AG04449 (cell line): Measurements from ENCODE around the gene GAS2L1.

Experiments
- CTCF ChIA-PET: fragments of 350-600 bp; formaldehyde crosslinking; extraction: SDS; loops from one replicate; lab custom pipeline; 2021; ENCODE audit warnings: antibody characterized with exemption; lab: Yijun Ruan, JAX
- POLR2A ChIA-PET: fragments of 400-600, 350-600 bp; formaldehyde crosslinking; extraction: SDS; loops from one replicate; lab custom pipeline; 2020; ENCODE audit warnings: antibody characterized with exemption, inconsistent platforms; lab: Yijun Ruan, JAX
- DNase-seq: peaks from one replicate; pipeline ENCODE4 v3.0.0-alpha.2; 2010; ENCODE audit warnings: low read depth, low spot score
- H3K4me3 ChIP-seq: 2 replicates; pipeline ENCODE4 v1.5.1; 2011; ENCODE audit warnings: low read depth, mild to moderate bottlenecking, control low read depth, low read length
- TF ChIP-seq, protein P1 (sequence below): IDR thresholded peaks from one replicate; pipeline ENCODE4 v1.5.1; 2011; ENCODE audit warnings: mild to moderate bottlenecking, moderate library complexity, low read length, control low read depth, inconsistent platforms; ENCODE audit not compliant: insufficient read depth; ENCODE audit errors: missing control alignments

The GAS2L1 gene

DNA sequence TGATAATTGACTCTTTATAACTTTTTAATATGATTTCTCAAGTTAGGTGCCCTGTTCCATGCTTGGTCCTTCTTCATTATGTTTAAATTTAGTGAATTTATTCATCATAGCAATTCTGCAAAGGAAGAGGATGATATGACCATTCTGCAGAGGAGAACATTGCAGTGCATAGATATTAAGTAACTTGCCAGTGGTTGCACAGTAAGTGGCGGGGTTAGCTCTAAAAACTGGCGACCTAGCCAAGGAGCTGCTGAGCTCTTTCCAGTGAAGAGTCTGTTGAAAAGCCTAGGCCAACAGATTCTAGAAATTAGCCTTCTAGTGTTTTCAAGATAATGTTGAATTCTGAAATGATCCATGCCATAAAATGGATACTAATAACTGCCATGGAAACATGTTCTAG, 33.8 kb upstream of the GAS2L1 start:
- DNase-seq: no peak
- TF ChIP-seq, protein P1, sequence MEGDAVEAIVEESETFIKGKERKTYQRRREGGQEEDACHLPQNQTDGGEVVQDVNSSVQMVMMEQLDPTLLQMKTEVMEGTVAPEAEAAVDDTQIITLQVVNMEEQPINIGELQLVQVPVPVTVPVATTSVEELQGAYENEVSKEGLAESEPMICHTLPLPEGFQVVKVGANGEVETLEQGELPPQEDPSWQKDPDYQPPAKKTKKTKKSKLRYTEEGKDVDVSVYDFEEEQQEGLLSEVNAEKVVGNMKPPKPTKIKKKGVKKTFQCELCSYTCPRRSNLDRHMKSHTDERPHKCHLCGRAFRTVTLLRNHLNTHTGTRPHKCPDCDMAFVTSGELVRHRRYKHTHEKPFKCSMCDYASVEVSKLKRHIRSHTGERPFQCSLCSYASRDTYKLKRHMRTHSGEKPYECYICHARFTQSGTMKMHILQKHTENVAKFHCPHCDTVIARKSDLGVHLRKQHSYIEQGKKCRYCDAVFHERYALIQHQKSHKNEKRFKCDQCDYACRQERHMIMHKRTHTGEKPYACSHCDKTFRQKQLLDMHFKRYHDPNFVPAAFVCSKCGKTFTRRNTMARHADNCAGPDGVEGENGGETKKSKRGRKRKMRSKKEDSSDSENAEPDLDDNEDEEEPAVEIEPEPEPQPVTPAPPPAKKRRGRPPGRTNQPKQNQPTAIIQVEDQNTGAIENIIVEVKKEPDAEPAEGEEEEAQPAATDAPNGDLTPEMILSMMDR: no peak
- POLR2A ChIA-PET: no interaction called here
- no peak overlapping the region for H3K4me3 ChIP-seq
- CTCF ChIA-PET: interaction anchor here (0.6 to 5.4 kb wide), 5 partner anchors 14 to 118 kb away, joined by 3 to 26 read pairs (median 5); partner anchors contain the start of gene GAS2L1

DNA sequence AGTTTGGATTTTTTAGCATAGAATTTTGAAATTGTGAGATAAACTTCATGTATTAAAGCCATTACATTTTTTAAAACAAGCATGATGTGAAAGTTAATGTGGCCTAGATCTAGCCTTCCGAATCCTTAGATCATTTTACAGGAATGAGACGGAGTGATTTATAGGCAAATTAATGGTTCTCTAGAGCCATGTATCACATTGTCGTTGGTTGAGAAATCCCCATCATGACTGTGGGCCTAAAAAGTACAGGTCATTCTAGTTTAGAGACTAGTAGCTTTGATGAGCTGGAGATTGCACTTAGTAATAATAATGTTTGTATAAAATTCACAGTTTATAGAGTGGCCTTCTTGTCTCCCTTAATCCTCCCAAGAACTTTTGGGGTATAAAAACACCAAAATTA, 31.3 kb upstream of the GAS2L1 start:
- DNase-seq: no peak
- POLR2A ChIA-PET: no interaction called here
- no peak overlapping the region for H3K4me3 ChIP-seq
- TF ChIP-seq, protein P1: no peak
- CTCF ChIA-PET: interaction anchor here (0.6 to 5.4 kb wide), 2 partner anchors 11 to 94 kb away, joined by 3 to 26 read pairs; no protein-coding TSS in a partner anchor

DNA sequence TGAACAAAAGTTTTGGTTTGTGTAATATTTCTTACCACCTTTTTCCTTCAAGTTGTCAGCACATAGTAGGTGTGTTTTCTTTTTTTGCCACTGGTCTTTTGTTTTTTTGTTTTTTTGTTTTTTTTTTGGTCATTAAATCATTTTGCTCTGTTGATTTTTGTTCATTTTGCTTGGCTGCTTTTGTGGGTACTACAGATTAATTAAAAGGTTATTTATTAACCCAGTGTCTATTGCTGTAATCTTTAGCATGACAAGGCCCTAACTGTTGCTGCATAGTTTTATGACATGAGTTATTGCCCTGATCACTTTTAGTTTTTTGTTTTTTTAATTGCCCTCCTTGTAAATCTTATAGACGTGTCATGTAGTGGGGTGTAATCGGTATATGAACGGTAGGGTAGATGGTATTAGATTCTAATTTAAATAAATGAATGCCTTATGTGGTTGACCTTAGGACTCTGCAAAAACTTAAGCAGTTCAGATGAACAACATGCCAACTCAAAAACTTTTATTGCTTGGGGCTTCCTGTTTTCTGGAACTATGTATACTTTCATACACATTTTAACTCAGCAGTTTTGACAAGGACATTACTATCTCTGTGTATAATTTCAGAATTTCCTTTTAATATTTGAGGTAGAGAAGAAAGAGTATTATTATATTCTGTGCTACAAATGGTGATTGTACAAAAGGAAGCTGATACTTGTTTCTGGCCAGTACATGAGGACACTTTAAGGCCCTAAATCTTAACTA, 30.5 kb upstream of the GAS2L1 start:
- no peak for DNase-seq
- H3K4me3 ChIP-seq: no peak overlapping the region
- TF ChIP-seq, protein P1: no peak
- CTCF ChIA-PET: no interaction called here
- POLR2A ChIA-PET: interaction anchor here (0.7 kb wide), 1 partner anchor 10 kb away, joined by 3 read pairs; no protein-coding TSS in a partner anchor

DNA sequence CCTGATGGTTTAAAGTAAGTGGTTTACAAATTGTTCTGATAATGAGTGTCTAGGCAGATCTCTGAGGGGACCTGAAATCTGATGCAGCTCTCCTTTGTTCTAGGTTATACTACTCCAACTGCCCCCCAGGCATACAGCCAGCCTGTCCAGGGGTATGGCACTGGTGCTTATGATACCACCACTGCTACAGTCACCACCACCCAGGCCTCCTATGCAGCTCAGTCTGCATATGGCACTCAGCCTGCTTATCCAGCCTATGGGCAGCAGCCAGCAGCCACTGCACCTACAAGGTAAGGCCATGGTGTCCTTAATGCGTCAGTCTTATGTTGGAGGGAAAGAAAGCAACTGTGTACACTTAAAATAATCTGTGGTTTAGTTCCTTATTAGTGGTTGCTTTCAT, 28.5 kb upstream of the GAS2L1 start:
- no peak for DNase-seq
- POLR2A ChIA-PET: no interaction called here
- TF ChIP-seq, protein P1: no peak
- CTCF ChIA-PET: interaction anchor here (1.0 kb wide), 1 partner anchor 29 kb away, joined by 6 read pairs; the partner anchor contains the start of gene GAS2L1
- H3K4me3 ChIP-seq: no peak overlapping the region

DNA sequence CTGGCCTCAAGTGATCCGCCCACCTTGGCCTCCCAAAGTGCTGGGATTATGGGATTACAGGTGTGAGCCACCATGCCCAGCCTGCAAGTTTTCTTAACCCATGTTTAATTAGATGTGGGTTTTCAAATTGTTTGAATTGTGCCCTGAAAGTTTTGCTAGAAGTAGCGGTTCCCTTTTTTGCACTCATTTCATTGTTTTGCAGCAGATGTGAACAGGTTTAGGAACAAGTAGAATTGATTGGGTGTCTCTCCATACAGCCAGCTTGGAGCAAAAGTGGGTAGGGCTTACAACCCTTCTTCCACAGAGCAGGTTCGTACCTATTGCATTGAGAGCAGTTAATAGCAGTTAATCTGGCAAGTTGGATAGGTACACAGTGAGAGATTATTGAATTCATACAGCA, 22.3 kb upstream of the GAS2L1 start:
- ChIA-PET CTCF (interaction anchor here (1.2 to 5.3 kb wide), 3 partner anchors 11 to 22 kb away, joined by 4 to 26 read pairs (median 7); partner anchors contain the start of gene GAS2L1), POLR2A (no interaction called here)
- TF ChIP-seq, protein P1: no peak
- no peak overlapping the region for H3K4me3 ChIP-seq
- no peak for DNase-seq

DNA sequence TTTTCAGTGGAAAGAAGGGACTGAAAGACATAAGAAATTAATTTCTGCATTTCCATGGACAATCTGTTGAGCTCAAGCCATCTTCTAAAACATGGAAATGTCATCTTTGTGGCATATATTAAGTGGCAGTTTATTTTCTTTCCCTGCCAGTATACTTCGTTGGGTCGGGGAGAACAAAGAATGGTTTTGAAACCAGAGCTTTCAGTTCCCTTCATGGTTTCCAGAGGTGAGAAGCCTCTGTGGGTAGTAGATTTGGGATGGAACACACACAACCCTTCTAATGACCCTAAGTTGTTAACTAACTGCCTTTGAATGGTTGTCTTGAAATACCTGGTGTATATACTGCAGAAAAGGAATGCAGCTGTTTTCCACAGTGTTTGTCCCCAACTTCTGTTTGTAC, 17.6 kb upstream of the GAS2L1 start:
- ChIA-PET POLR2A (no interaction called here), CTCF (interaction anchor here (1.3 to 5.3 kb wide), 3 partner anchors 9 to 16 kb away, joined by 3 to 26 read pairs (median 3); no protein-coding TSS in a partner anchor)

More for the DNA sequence above, 17.6 kb upstream of the GAS2L1 start:
- TF ChIP-seq, protein P1: no peak
- DNase-seq: no peak
- no peak overlapping the region for H3K4me3 ChIP-seq
